Astrocyte (in vitro differentiated cells and primary cell): ENCODE data around the gene CRYAA. TPM values are rescaled to one million over a fixed set of nuclear protein-coding genes. Genes with fewer than 3 reads are reported as not detected.
"Not testable (repeated sequence)": the region's sequence is repeated elsewhere in the genome, so short reads cannot be mapped to it uniquely, and the experiment has no call there.

ENCODE experiments used
- DNase-seq: peaks from one replicate; pipeline ENCODE4 v3.0.0-alpha.2; 2010; ENCODE audit warnings: low read depth
- FAIRE-seq: peaks from 2 replicates; lab custom pipeline; 2011; peaks lifted over from hg19 to GRCh38; lab: Jason Lieb, UNC
- H2AFZ ChIP-seq: 2 replicates; pipeline ENCODE4 v1.6.0; 2012; ENCODE audit warnings: low read depth, low read length, inconsistent platforms
- H3K27ac ChIP-seq: 2 replicates; pipeline ENCODE4 v1.5.1; 2011; ENCODE audit warnings: low read depth, low read length, inconsistent platforms
- H3K27me3 ChIP-seq: 2 replicates; pipeline ENCODE4 v1.6.0; 2011; ENCODE audit warnings: low read length, inconsistent platforms; ENCODE audit not compliant: insufficient read depth
- H3K36me3 ChIP-seq: 2 replicates; pipeline ENCODE4 v1.5.1; 2011; ENCODE audit warnings: low read length, inconsistent platforms; ENCODE audit not compliant: insufficient read depth
- H3K4me1 ChIP-seq: 2 replicates; pipeline ENCODE4 v1.5.1; 2011; ENCODE audit warnings: low read length, inconsistent platforms; ENCODE audit not compliant: insufficient read depth
- H3K4me2 ChIP-seq: 2 replicates; pipeline ENCODE4 v1.6.0; 2012; ENCODE audit warnings: low read length, inconsistent platforms
- H3K4me3 ChIP-seq: 2 replicates; pipeline ENCODE4 v1.5.1; 2011; ENCODE audit warnings: low read depth, mild to moderate bottlenecking, low read length, inconsistent platforms; ENCODE audit not compliant: insufficient read depth
- H3K79me2 ChIP-seq: 2 replicates; pipeline ENCODE4 v1.6.0; 2012; ENCODE audit warnings: mild to moderate bottlenecking, low read length, inconsistent platforms; ENCODE audit not compliant: insufficient read depth
- H3K9ac ChIP-seq: 2 replicates; pipeline ENCODE4 v1.6.0; 2012; ENCODE audit warnings: mild to moderate bottlenecking, low read length, inconsistent platforms
- H3K9me3 ChIP-seq: 2 replicates; pipeline ENCODE4 v1.5.1; 2012; ENCODE audit warnings: low read depth, mild to moderate bottlenecking, low read length, inconsistent platforms; ENCODE audit not compliant: insufficient read depth
- H4K20me1 ChIP-seq: 2 replicates; pipeline ENCODE4 v1.6.0; 2012; ENCODE audit warnings: low read length, inconsistent platforms; ENCODE audit not compliant: insufficient read depth
- H3K27ac Mint-ChIP-seq: one replicate; pipeline ENCODE4 v1.8.0; 2021; ENCODE audit warnings: mild to moderate bottlenecking, mixed read lengths; ENCODE audit not compliant: unreplicated experiment
- H3K27me3 Mint-ChIP-seq: one replicate; pipeline ENCODE4 v1.8.0; 2021; ENCODE audit warnings: low read depth, mixed read lengths; ENCODE audit not compliant: unreplicated experiment
- H3K36me3 Mint-ChIP-seq: one replicate; pipeline ENCODE4 v1.8.0; 2021; ENCODE audit warnings: low read depth, mixed read lengths; ENCODE audit not compliant: unreplicated experiment
- H3K4me1 Mint-ChIP-seq: one replicate; pipeline ENCODE4 v1.8.0; 2021; ENCODE audit warnings: low read depth, mixed read lengths; ENCODE audit not compliant: unreplicated experiment
- H3K4me3 Mint-ChIP-seq: one replicate; pipeline ENCODE4 v1.8.0; 2021; ENCODE audit warnings: mild to moderate bottlenecking, moderate library complexity, mixed read lengths; ENCODE audit not compliant: unreplicated experiment
- H3K9me3 Mint-ChIP-seq: one replicate; pipeline ENCODE4 v1.8.0; 2021; ENCODE audit warnings: mild to moderate bottlenecking, mixed read lengths; ENCODE audit not compliant: unreplicated experiment
- total RNA-seq: library from RNA; stranded (reverse); gene quantifications from 2 replicates; pipeline ENCODE4 v1.2.1, GENCODE V29; 2021

Gene CRYAA
- total RNA-seq, 1 donor from 2014 or later, result not detected

DNA sequence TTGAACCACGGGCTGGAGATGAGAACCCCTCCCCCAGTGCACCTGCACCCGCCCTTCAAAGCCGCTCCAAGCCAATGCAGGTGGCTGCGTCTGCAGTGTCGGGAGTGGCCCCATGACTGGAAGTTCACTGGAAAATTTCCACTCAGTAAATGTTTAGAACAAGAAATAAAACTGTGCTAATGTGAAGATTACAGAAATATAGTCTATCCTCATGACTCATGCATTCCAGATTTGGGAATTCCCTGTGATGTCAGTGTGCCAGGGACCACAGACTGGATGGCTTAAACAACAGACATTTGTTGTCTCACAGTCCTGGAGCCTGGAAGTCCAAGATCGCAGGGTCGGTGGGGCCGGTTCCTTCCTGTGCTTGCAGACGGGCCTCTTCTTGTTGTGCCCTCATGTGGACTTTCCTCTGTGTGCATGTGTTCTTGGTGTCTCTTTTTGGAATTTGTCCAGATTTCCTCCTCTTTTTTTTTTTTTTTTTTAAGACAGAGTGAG is 6.1 kb upstream of the CRYAA start:
- not testable (repeated sequence) for H4K20me1 ChIP-seq, H3K4me3 ChIP-seq, H3K9ac ChIP-seq, H3K4me3 Mint-ChIP-seq, H3K27ac Mint-ChIP-seq, H3K4me1 ChIP-seq, H3K9me3 ChIP-seq, H2AFZ ChIP-seq, H3K27ac ChIP-seq, H3K27me3 Mint-ChIP-seq, H3K36me3 Mint-ChIP-seq, DNase-seq, H3K4me1 Mint-ChIP-seq, H3K27me3 ChIP-seq, H3K79me2 ChIP-seq, H3K36me3 ChIP-seq, H3K9me3 Mint-ChIP-seq, H3K4me2 ChIP-seq
- FAIRE-seq, result peak; percentile 87

DNA sequence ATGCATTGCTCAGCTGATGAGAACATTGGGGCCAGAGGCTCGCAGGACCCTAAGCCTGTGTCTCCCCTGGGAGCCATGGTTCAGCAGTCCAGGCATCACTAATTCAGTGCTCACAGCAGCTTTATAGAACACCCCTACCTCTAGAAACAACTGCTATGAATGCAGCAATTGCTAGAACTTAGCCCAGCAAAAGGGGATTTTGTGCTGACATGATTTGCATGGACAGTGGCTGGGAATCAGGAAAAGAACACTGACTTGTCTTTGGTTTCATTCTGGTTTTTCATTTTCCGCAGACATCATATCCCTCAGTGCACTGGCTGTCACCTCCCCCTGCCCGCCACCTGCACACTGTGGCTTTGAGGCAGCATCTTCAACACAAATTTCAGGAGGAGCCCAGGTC is 4.0 kb upstream of the CRYAA start:
- H3K4me1 ChIP-seq, FAIRE-seq, H3K9me3 ChIP-seq, H3K36me3 ChIP-seq, H3K9me3 Mint-ChIP-seq, H2AFZ ChIP-seq, H3K4me2 ChIP-seq, H3K27me3 Mint-ChIP-seq, H4K20me1 ChIP-seq, H3K4me1 Mint-ChIP-seq, H3K27me3 ChIP-seq, H3K79me2 ChIP-seq, H3K27ac Mint-ChIP-seq, H3K9ac ChIP-seq, H3K36me3 Mint-ChIP-seq, H3K27ac ChIP-seq, H3K4me3 ChIP-seq, H3K4me3 Mint-ChIP-seq, DNase-seq: not testable (repeated sequence)

DNA sequence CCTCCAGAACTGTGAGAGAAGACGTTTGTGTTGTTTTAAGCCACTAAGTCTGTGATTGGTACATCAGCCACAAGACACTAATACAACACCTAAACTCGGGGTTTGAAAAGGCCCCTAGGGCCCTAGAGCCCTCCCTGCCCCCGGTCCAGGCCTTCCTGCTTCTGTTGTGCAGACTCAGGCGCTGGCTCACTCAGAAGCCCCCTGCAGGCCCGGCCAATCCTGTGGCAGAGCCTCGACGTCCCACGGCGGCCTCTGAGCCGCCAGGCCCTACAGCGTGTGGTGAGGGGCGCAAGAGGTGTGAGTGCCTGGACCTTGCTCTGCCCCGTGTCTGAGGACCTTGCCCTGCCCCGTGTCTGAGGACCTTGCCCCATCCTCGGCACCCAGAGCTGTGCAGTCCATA is 3.1 kb upstream of the CRYAA start:
- not testable (repeated sequence) for FAIRE-seq, H3K27me3 Mint-ChIP-seq, H3K27ac ChIP-seq

DNA sequence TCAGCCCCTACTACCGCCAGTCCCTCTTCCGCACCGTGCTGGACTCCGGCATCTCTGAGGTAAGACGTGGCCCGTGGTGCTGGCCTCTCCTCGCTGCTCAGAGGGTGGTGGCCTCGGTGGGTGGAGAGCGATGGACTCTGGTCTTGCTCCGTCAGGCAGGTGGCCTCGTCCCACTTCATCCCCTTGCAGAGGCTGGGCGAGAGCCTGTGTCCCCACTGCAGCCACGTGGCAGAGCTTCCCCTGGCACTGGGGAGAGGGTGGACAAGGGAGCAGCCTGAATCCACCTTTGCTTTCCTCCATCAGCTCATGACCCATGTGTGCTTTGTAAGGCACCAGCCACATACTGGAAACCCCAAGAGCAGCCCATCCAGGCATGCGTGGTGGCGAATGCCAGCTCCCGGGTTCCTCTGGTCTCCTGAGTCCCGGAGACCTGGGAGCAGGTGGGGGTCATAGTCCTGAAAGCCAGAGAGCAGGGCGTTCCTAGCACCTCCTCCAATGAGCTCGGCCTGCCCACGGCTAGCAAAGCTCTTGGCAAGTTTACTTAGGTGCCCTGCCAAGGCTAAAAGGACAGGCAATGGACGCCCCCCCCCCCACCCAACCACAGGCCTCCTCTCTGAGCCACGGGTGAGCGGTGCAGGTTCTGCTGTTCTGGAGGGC is 550 bp downstream of the CRYAA start:
- H3K27me3 ChIP-seq, H4K20me1 ChIP-seq, H3K36me3 Mint-ChIP-seq, FAIRE-seq, H3K4me3 ChIP-seq, H3K27ac ChIP-seq, H3K27me3 Mint-ChIP-seq, H3K9ac ChIP-seq, H3K4me1 Mint-ChIP-seq, H3K27ac Mint-ChIP-seq, H3K9me3 ChIP-seq, H3K36me3 ChIP-seq, H2AFZ ChIP-seq, H3K4me2 ChIP-seq, DNase-seq, H3K79me2 ChIP-seq, H3K9me3 Mint-ChIP-seq, H3K4me1 ChIP-seq, H3K4me3 Mint-ChIP-seq: not testable (repeated sequence)

More for the DNA sequence above, 3.1 kb upstream of the CRYAA start:
- not testable (repeated sequence) for H3K4me3 ChIP-seq, H3K4me2 ChIP-seq, H3K79me2 ChIP-seq, H3K27ac Mint-ChIP-seq, H2AFZ ChIP-seq, DNase-seq, H3K4me1 Mint-ChIP-seq, H4K20me1 ChIP-seq, H3K36me3 ChIP-seq, H3K27me3 ChIP-seq, H3K36me3 Mint-ChIP-seq, H3K4me3 Mint-ChIP-seq, H3K9me3 Mint-ChIP-seq, H3K4me1 ChIP-seq, H3K9ac ChIP-seq, H3K9me3 ChIP-seq

DNA sequence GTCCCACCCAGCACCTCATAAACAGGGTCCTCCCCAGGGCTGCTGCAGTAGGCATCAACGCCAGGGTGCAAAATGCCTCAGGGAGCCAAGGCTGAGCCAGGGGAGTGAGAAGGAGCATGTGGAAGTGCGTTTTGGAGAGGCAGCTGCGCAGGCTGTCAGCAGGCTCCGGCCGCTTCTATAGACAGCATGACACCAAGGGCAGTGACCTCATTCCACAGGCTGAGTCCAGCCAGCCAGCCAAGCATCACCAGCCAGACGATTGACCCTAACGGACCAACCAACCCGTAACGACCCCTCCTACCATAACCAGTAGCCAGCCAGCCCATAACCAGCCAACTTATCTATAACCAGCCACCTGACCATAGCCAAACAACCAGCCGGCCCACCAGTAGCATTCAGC is 1.1 kb downstream of the CRYAA start:
- not testable (repeated sequence) for H3K4me3 ChIP-seq, H3K36me3 Mint-ChIP-seq, H3K27ac Mint-ChIP-seq, H4K20me1 ChIP-seq, H3K9ac ChIP-seq, H2AFZ ChIP-seq, H3K27me3 ChIP-seq, H3K9me3 Mint-ChIP-seq, H3K27me3 Mint-ChIP-seq, FAIRE-seq, H3K27ac ChIP-seq, H3K4me2 ChIP-seq, DNase-seq, H3K4me3 Mint-ChIP-seq, H3K36me3 ChIP-seq, H3K4me1 ChIP-seq, H3K9me3 ChIP-seq, H3K79me2 ChIP-seq, H3K4me1 Mint-ChIP-seq

DNA sequence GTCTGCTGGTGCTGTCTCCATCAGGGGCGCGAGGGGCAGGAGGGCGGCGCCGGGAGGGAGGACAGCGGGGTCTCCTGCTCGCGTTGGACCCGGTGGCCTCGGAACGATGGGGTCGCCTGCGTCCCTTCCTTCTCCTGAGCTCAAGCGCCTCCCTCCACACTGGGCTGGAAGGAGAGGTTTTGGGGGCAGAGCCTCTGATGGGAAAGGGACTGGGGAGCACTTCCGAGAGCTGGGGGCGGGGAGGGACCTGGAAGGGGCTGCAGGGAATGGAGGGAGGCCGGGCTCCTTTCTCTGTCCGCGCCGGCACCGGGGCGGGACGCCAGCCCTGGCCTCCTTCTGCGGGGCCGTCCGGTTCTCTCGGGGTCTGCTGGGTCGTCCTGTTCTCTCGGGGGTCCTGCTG is 4.0 kb downstream of the CRYAA start:
- H3K27me3 ChIP-seq, H3K4me2 ChIP-seq, H3K4me1 ChIP-seq, H3K9ac ChIP-seq, DNase-seq, H4K20me1 ChIP-seq, H3K4me3 ChIP-seq, H3K79me2 ChIP-seq, H3K9me3 ChIP-seq, H3K27ac ChIP-seq, FAIRE-seq, H3K9me3 Mint-ChIP-seq, H3K4me3 Mint-ChIP-seq, H3K27me3 Mint-ChIP-seq, H3K36me3 Mint-ChIP-seq, H3K4me1 Mint-ChIP-seq, H2AFZ ChIP-seq, H3K27ac Mint-ChIP-seq, H3K36me3 ChIP-seq: not testable (repeated sequence)
